Glutamatergic neuron (in vitro differentiated cells): ENCODE data around the gene VPS16. TPM values are rescaled to one million over a fixed set of nuclear protein-coding genes. Genes with fewer than 3 reads are reported as not detected.

ENCODE experiments used
- DNase-seq: peaks from one replicate; pipeline ENCODE4 v3.0.0; 2022
- H3K27ac Mint-ChIP-seq: one replicate; pipeline ENCODE4 v1.8.0; 2020; ENCODE audit warnings: mild to moderate bottlenecking, mixed read lengths, inconsistent platforms; ENCODE audit not compliant: unreplicated experiment
- H3K27me3 Mint-ChIP-seq: one replicate; pipeline ENCODE4 v1.8.0; 2020; ENCODE audit warnings: mild to moderate bottlenecking, moderate library complexity, mixed read lengths, inconsistent platforms; ENCODE audit not compliant: unreplicated experiment
- H3K36me3 Mint-ChIP-seq: one replicate; pipeline ENCODE4 v1.8.0; 2020; ENCODE audit warnings: mild to moderate bottlenecking, mixed read lengths, inconsistent platforms; ENCODE audit not compliant: unreplicated experiment
- H3K4me1 Mint-ChIP-seq: one replicate; pipeline ENCODE4 v1.8.0; 2020; ENCODE audit warnings: mild to moderate bottlenecking, low read depth, mixed read lengths, inconsistent platforms; ENCODE audit not compliant: unreplicated experiment
- H3K4me3 Mint-ChIP-seq: one replicate; pipeline ENCODE4 v1.8.0; 2020; ENCODE audit warnings: mild to moderate bottlenecking, mixed read lengths, inconsistent platforms; ENCODE audit not compliant: unreplicated experiment
- H3K9me3 Mint-ChIP-seq: one replicate; pipeline ENCODE4 v1.8.0; 2020; ENCODE audit warnings: mild to moderate bottlenecking, moderate library complexity, mixed read lengths, inconsistent platforms; ENCODE audit not compliant: unreplicated experiment
- CTCF ChIP-seq: fragments of 200-600 bp; sonication (generic); IDR thresholded peaks from one replicate; pipeline ENCODE4 v1.5.0; 2021; ENCODE audit not compliant: partially characterized antibody, unreplicated experiment
- total RNA-seq: library from RNA; stranded (reverse); fragmentation: NEBNext Ultra II Directional; extraction: Animal tissue kit (Norgen Biotek cat#: 25700); gene quantifications from one replicate; pipeline ENCODE4 v1.2.1, GENCODE V29; 2021; ENCODE audit not compliant: unreplicated experiment

Gene VPS16
- total RNA-seq, 1 donor from 2014 or later, result 46.3 TPM

GRCh38 chr20:2869381-2869780 lies 28.8 kb downstream of the VPS16 start:
- Mint-ChIP-seq H3K27me3 (peaks cover 5% of the 10 kb centered on the region), H3K36me3 (no peaks in the 10 kb centered on the region), H3K4me1 (peaks cover 5% of the 10 kb centered on the region), H3K27ac (no peak overlapping the region), H3K9me3 (no peaks in the 10 kb centered on the region), H3K4me3 (no peak overlapping the region)
- TF ChIP-seq CTCF, result no peak
- no peak for DNase-seq

GRCh38 chr20:2871111-2871465 lies 30.5 kb downstream of the VPS16 start:
- Mint-ChIP-seq H3K27ac (no peak overlapping the region), H3K4me3 (no peak overlapping the region), H3K36me3 (no peaks in the 10 kb centered on the region), H3K27me3 (peaks cover 5% of the 10 kb centered on the region), H3K9me3 (no peaks in the 10 kb centered on the region), H3K4me1 (peaks cover 13% of the 10 kb centered on the region)
- TF ChIP-seq CTCF, result no peak
- no peak for DNase-seq

GRCh38 chr20:2871661-2872458 lies 31.3 kb downstream of the VPS16 start:
- no peak for TF ChIP-seq CTCF
- Mint-ChIP-seq H3K27me3 (peaks cover 5% of the 10 kb centered on the region), H3K9me3 (no peaks in the 10 kb centered on the region), H3K27ac (no peak overlapping the region), H3K4me1 (peaks cover 13% of the 10 kb centered on the region), H3K4me3 (peak overlapping the region; percentile 92), H3K36me3 (no peaks in the 10 kb centered on the region)
- no peak for DNase-seq

- Mint-ChIP-seq H3K27me3 (peaks cover 5% of the 10 kb centered on the region), H3K4me1 (peaks cover 13% of the 10 kb centered on the region), H3K36me3 (no peaks in the 10 kb centered on the region)
Measured at GRCh38 chr20:2872459-2873009, 32.0 kb downstream of the VPS16 start.

More at GRCh38 chr20:2872459-2873009, 32.0 kb downstream of the VPS16 start:
- no peaks in the 10 kb centered on the region for H3K9me3 Mint-ChIP-seq
- peak; percentile 72 for DNase-seq
- peak; percentile 36 for TF ChIP-seq CTCF
- H3K4me3 Mint-ChIP-seq, result peak overlapping the region; percentile 92
- H3K27ac Mint-ChIP-seq, result peak overlapping the region; percentile 75
